HepG2 (cell line): ENCODE measurements around the gene S100A9. TPM values are rescaled to one million over a fixed set of nuclear protein-coding genes. Genes with fewer than 3 reads are reported as not detected.

Experiments used
- ATAC-seq: fragments of 200-7000 bp; cut with Tn5 transposase; 3 replicates; pipeline ENCODE4 v1.9.1; 2020; ENCODE audit warnings: mild to moderate bottlenecking, moderate library complexity
- BruUV-seq: library from RNA; stranded (reverse); fragments of 400-500 nt; replicated peaks from 2 replicates; lab custom pipeline; 2021; lab: Mats Ljungman, UMichigan
- CTCF ChIA-PET: fragments of 300-600 bp; formaldehyde crosslinking; extraction: SDS; loops from one replicate; lab custom pipeline; 2021; ENCODE audit warnings: low total read pairs, inconsistent platforms, low intra/inter-chr PET ratio; lab: Yijun Ruan, JAX
- POLR2A ChIA-PET: fragments of 350-600 bp; sonication (Branson Sonifier 250); formaldehyde crosslinking; loops from one replicate; lab custom pipeline; 2020; ENCODE audit warnings: antibody characterized with exemption, inconsistent platforms; lab: Yijun Ruan, JAX
- DNase-seq: peaks from one replicate; pipeline ENCODE4 v3.0.0-alpha.2; 2015; ENCODE audit warnings: low spot score
- FAIRE-seq: peaks from 3 replicates; lab custom pipeline; 2011; peaks lifted over from hg19 to GRCh38; lab: Jason Lieb, UNC
- H2AFZ ChIP-seq: one replicate; pipeline ENCODE4 v1.6.1; 2011; ENCODE audit warnings: low read length, inconsistent platforms
- H3K27ac ChIP-seq: fragments of 300-600 bp; 3 replicates; pipeline ENCODE4 v1.8.0; 2011; ENCODE audit warnings: mixed run types, mild to moderate bottlenecking, mixed read lengths, low read length, inconsistent platforms; ENCODE audit not compliant: insufficient read depth; ENCODE audit errors: extremely low read length
- H3K27me3 ChIP-seq, 2 experiments: fragments of 200-600 bp in 1 of 2; 2 replicates in 1 of 2; 3 replicates in 1 of 2; pipeline versions ENCODE4 v1.6.0 to v1.8.0; 2011; ENCODE audit warnings: low read length in 2 of 2, mild to moderate bottlenecking in 2 of 2, moderate library complexity in 2 of 2, inconsistent platforms in 1 of 2; ENCODE audit not compliant: insufficient read depth in 2 of 2, control insufficient read depth in 1 of 2
- H3K36me3 ChIP-seq, 2 experiments: fragments of 200-600 bp in 1 of 2; replicated peaks in 1 of 2; 2 replicates in 1 of 2; 3 replicates in 1 of 2; pipeline versions ENCODE4 v1.5.1 to v1.8.0; 2011; ENCODE audit warnings: low read length in 2 of 2, inconsistent platforms in 1 of 2; ENCODE audit not compliant: insufficient read depth in 2 of 2, control insufficient read depth in 1 of 2
- H3K4me1 ChIP-seq: 2 replicates; pipeline ENCODE4 v1.5.1; 2012; ENCODE audit warnings: low read length, inconsistent platforms; ENCODE audit not compliant: insufficient read depth
- H3K4me2 ChIP-seq: 2 replicates; pipeline ENCODE4 v1.6.0; 2011; ENCODE audit warnings: low read depth, low read length, inconsistent platforms
- H3K4me3 ChIP-seq, 3 experiments: fragments of 200-600 bp in 1 of 3; sonication (generic), shearing (Covaris generic) in 1 of 3; replicated peaks in 1 of 3; 2 replicates each; pipeline ENCODE4 v1.5.1; 2011 to 2016; ENCODE audit warnings: low read length in 3 of 3, inconsistent platforms in 2 of 3, low read depth in 2 of 3, mild to moderate bottlenecking in 2 of 3, control low read depth in 1 of 3, mixed read lengths in 1 of 3; ENCODE audit not compliant: insufficient read depth in 1 of 3
- H3K79me2 ChIP-seq: one replicate; pipeline ENCODE4 v1.6.1; 2011; ENCODE audit warnings: low read length, inconsistent platforms; ENCODE audit not compliant: insufficient read depth
- H3K9ac ChIP-seq: 2 replicates; pipeline ENCODE4 v1.6.0; 2011; ENCODE audit warnings: mild to moderate bottlenecking, low read depth, low read length, inconsistent platforms; ENCODE audit not compliant: insufficient read depth
- H3K9me3 ChIP-seq: 2 replicates; pipeline ENCODE4 v1.5.1; 2012; ENCODE audit warnings: mild to moderate bottlenecking, low read length
- H4K20me1 ChIP-seq: 2 replicates; pipeline ENCODE4 v1.6.0; 2011; ENCODE audit warnings: inconsistent platforms, mild to moderate bottlenecking, low read length, moderate library complexity; ENCODE audit not compliant: insufficient read depth
- ARID2 ChIP-seq: sonication (generic); formaldehyde crosslinking; IDR thresholded peaks from 2 replicates; pipeline ENCODE4 v1.8.1; 2022; ENCODE audit warnings: mild to moderate bottlenecking, missing genetic modification reagents, borderline replicate concordance
- BATF2 ChIP-seq: sonication (generic); formaldehyde crosslinking; IDR thresholded peaks from 2 replicates; pipeline ENCODE4 v1.8.0; 2022; ENCODE audit warnings: mild to moderate bottlenecking, missing genetic modification reagents, moderate library complexity
- CHCHD3 ChIP-seq: sonication (generic); formaldehyde crosslinking; IDR thresholded peaks from 2 replicates; pipeline ENCODE4 v1.8.0; 2022; ENCODE audit warnings: mild to moderate bottlenecking, missing genetic modification reagents, moderate library complexity
- EHMT2 ChIP-seq: fragments of 200-600 bp; sonication (generic); IDR thresholded peaks from 2 replicates; pipeline ENCODE4 v1.7.0; 2017; ENCODE audit warnings: antibody characterized with exemption, low read depth, low read length, borderline replicate concordance
- FOSL2 ChIP-seq: sonication (generic); formaldehyde crosslinking; IDR thresholded peaks from 2 replicates; pipeline ENCODE4 v1.4.0; 2020; ENCODE audit warnings: missing genetic modification reagents
- HDAC1 ChIP-seq: sonication (generic); formaldehyde crosslinking; IDR thresholded peaks from 2 replicates; pipeline ENCODE4 v1.5.1; 2020; ENCODE audit warnings: mild to moderate bottlenecking, missing genetic modification reagents
- MAX ChIP-seq: IDR thresholded peaks from 2 replicates; pipeline ENCODE4 v1.6.1; 2012; ENCODE audit warnings: inconsistent platforms
- MXD3 ChIP-seq: IDR thresholded peaks from 2 replicates; pipeline ENCODE4 v1.6.1; 2016; ENCODE audit warnings: mild to moderate bottlenecking, missing biosample characterization, missing genetic modification reagents
- PTBP1 ChIP-seq: fragments of 200-400 bp; formaldehyde crosslinking; IDR thresholded peaks from 2 replicates; pipeline ENCODE4 v1.6.1; 2018; ENCODE audit warnings: low read length, low read depth; ENCODE audit not compliant: poor library complexity, severe bottlenecking
- RARA ChIP-seq: IDR thresholded peaks from 2 replicates; pipeline ENCODE4 v1.6.1; 2016; ENCODE audit warnings: missing genetic modification reagents, missing compliant biosample characterization
- SALL2 ChIP-seq: sonication (generic); formaldehyde crosslinking; IDR thresholded peaks from 2 replicates; pipeline ENCODE4 v1.8.1; 2023; ENCODE audit warnings: mild to moderate bottlenecking, missing genetic modification reagents, inconsistent platforms
- SATB2 ChIP-seq: sonication (generic); formaldehyde crosslinking; IDR thresholded peaks from 2 replicates; pipeline ENCODE4 v1.5.0; 2020; ENCODE audit warnings: missing genetic modification reagents
- TCF7 ChIP-seq: sonication (generic); IDR thresholded peaks from 2 replicates; pipeline ENCODE4 v1.6.1; 2016; ENCODE audit warnings: antibody characterized with exemption, low read depth
- ZBTB34 ChIP-seq: sonication (generic); formaldehyde crosslinking; IDR thresholded peaks from 2 replicates; pipeline ENCODE4 v1.8.0; 2022; ENCODE audit warnings: mild to moderate bottlenecking, missing genetic modification reagents
- ZNF282 ChIP-seq: fragments of 450-650 bp; IDR thresholded peaks from 2 replicates; pipeline ENCODE4 v1.6.1; 2018; ENCODE audit not compliant: partially characterized antibody
- ZNF317 ChIP-seq: sonication (generic); formaldehyde crosslinking; IDR thresholded peaks from 2 replicates; pipeline ENCODE4 v1.5.0; 2020; ENCODE audit warnings: mild to moderate bottlenecking, missing genetic modification reagents
- ZNF382 ChIP-seq: sonication (generic); formaldehyde crosslinking; IDR thresholded peaks from 2 replicates; pipeline ENCODE4 v1.5.0; 2020; ENCODE audit warnings: missing genetic modification reagents, mild to moderate bottlenecking, borderline replicate concordance
- ZNF552 ChIP-seq: sonication (generic); formaldehyde crosslinking; IDR thresholded peaks from 2 replicates; pipeline ENCODE4 v1.9.0; 2022; ENCODE audit warnings: missing genetic modification reagents, mild to moderate bottlenecking, borderline replicate concordance
- ZNF562 ChIP-seq: sonication (generic); formaldehyde crosslinking; IDR thresholded peaks from 2 replicates; pipeline ENCODE4 v1.8.0; 2022; ENCODE audit warnings: missing genetic modification reagents, borderline replicate concordance
- WGBS: methylation state at CpG from one replicate; pipeline ENCODE4 v1.1.6; 2017; ENCODE audit warnings: low lambda C conversion rate; 5-methylcytosine and 5-hydroxymethylcytosine counted together
- in situ Hi-C: cut with HindIII; loops from 2 replicates; pipeline ENCODE4 v1.10.0; 2017; ENCODE audit warnings: low pct_unique_long_range_greater_than_20kb; ENCODE audit not compliant: extremely low pct_ligation_motif_present
- intact Hi-C: fragments of 100-400 bp; cut with micrococcal nuclease; formaldehyde crosslinking; loops from one replicate; pipeline ENCODE4 v1.10.0; 2022; ENCODE audit not compliant: unreplicated experiment
- polyA plus RNA-seq, 8 experiments: library from polyadenylated mRNA; depleted of rRNA in 3 of 8; stranded (reverse) in 7 of 8; unstranded in 1 of 8; fragments of >200 nt; fragmentation: Illumina TruSeq in 4 of 8; extraction: Trizol in 4 of 8; gene quantifications; 2 replicates each; pipeline versions ENCODE4 v1.2.1 to v1.2.3, GENCODE V29; 2011 to 2016; ENCODE audit warnings: low read depth in 4 of 8, missing spikeins in 1 of 8, mixed read lengths in 1 of 8; ENCODE audit not compliant: insufficient read depth in 1 of 8
- total RNA-seq, 5 experiments: library from RNA; depleted of rRNA; stranded (reverse); fragments of >200 nt; fragmentation: Illumina TruSeq; extraction: Trizol; gene quantifications; 2 replicates each; pipeline ENCODE4 v1.2.3, GENCODE V29; 2016; ENCODE audit warnings: low read depth in 1 of 5

S100A9 gene
- total and polyA plus RNA-seq, 2 of the 13 experiments (the other 11 are each of a cell fraction or from before 2014, with no cell fraction given): 0.31 to 0.69 TPM

GRCh38 chr1:153370146-153370545, 12.5 kb downstream of the S100A9 start:
- Histone ChIP-seq H3K4me3 (no peak overlapping the region), H3K79me2 (no peaks in the 10 kb centered on the region), H4K20me1 (no peaks in the 10 kb centered on the region), H2AFZ (no peak overlapping the region), H3K4me1 (no peaks in the 10 kb centered on the region), H3K9me3 (no peaks in the 10 kb centered on the region), H3K4me2 (no peak overlapping the region), H3K36me3 (no peaks in the 10 kb centered on the region), H3K27ac (no peak overlapping the region), H3K27me3 (peaks cover 0 to 5% of the 10 kb centered on the region in 2 experiments; a peak in 1 of 5 replicates), H3K9ac (no peak overlapping the region)
- in situ Hi-C loops (no loop called here), intact Hi-C loops (no loop called here)
- 12% methylated on average over 3 of the region's 3 CpGs for WGBS
- ATAC-seq: no peak
- FAIRE-seq: no peak
- ChIA-PET POLR2A (no interaction called here), CTCF (no interaction called here)
- no peak for DNase-seq
- BruUV-seq: no TSS peak
- TF ChIP-seq ZNF382 (CRISPR knock-in tag) (no peak), MAX (no peak), SATB2 (CRISPR knock-in tag) (no peak), FOSL2 (CRISPR knock-in tag) (no peak), PTBP1 (no peak)

GRCh38 chr1:153371231-153371630, 13.6 kb downstream of the S100A9 start:
- Histone ChIP-seq H4K20me1 (no peaks in the 10 kb centered on the region), H3K4me1 (no peaks in the 10 kb centered on the region), H3K4me3 (no peak overlapping the region), H3K4me2 (no peak overlapping the region), H3K79me2 (no peaks in the 10 kb centered on the region), H3K27me3 (no peaks in the 10 kb centered on the region; a peak in 1 of 5 replicates), H3K36me3 (no peaks in the 10 kb centered on the region), H3K27ac (no peak overlapping the region), H3K9ac (no peak overlapping the region), H2AFZ (no peak overlapping the region), H3K9me3 (no peaks in the 10 kb centered on the region)
- no peak for DNase-seq
- FAIRE-seq: no peak
- ATAC-seq: no peak
- intact Hi-C loops (no loop called here), in situ Hi-C loops (no loop called here)
- CTCF ChIA-PET: no interaction called here
- WGBS: 25% methylated on average over 1 of the region's 1 CpG
- POLR2A ChIA-PET: no interaction called here
- BruUV-seq: no TSS peak
- TF ChIP-seq EHMT2: no peak
- TF ChIP-seq SALL2 (CRISPR knock-in tag): no peak
- TF ChIP-seq ZNF552 (CRISPR knock-in tag): no peak
- TF ChIP-seq ZNF562 (CRISPR knock-in tag): no peak
- no peak for TF ChIP-seq TCF7
- no peak for TF ChIP-seq HDAC1
- no peak for TF ChIP-seq CHCHD3 (CRISPR knock-in tag)
- no peak for TF ChIP-seq ZNF282
- TF ChIP-seq ARID2 (CRISPR knock-in tag): no peak
- no peak for TF ChIP-seq BATF2 (CRISPR knock-in tag)
- no peak for TF ChIP-seq ZBTB34 (CRISPR knock-in tag)
- TF ChIP-seq RARA (CRISPR knock-in tag): no peak
- TF ChIP-seq ZNF317: no peak
- TF ChIP-seq MXD3 (CRISPR knock-in tag): no peak
